RWPE2 (cell line): ENCODE data around the gene TCFL5.

ENCODE experiments used
- ATAC-seq: fragments of 200-7000 bp; cut with Tn5 transposase; 3 replicates; pipeline ENCODE4 v1.9.1; 2021; ENCODE audit warnings: low read depth
- DNase-seq: peaks from one replicate; pipeline ENCODE4 v3.0.0-alpha.2; 2020; ENCODE audit warnings: low spot score
- H3K27ac ChIP-seq: fragments of 450-650 bp; 2 replicates; pipeline ENCODE4 v1.5.1; 2017; ENCODE audit warnings: mild to moderate bottlenecking; ENCODE audit not compliant: poor library complexity, severe bottlenecking
- H3K27me3 ChIP-seq: fragments of 250-450 bp; sonication (Bioruptor Pico); 2 replicates; pipeline ENCODE4 v1.5.1; 2021; ENCODE audit warnings: mild to moderate bottlenecking, moderate library complexity; ENCODE audit not compliant: insufficient read depth, poor library complexity, severe bottlenecking
- H3K36me3 ChIP-seq: fragments of 250-450 bp; sonication (Bioruptor Pico); 2 replicates; pipeline ENCODE4 v1.5.1; 2020; ENCODE audit warnings: low read depth, mild to moderate bottlenecking, moderate library complexity
- H3K4me1 ChIP-seq: fragments of 250-450 bp; sonication (Bioruptor Pico); 2 replicates; pipeline ENCODE4 v1.5.1; 2021; ENCODE audit warnings: mild to moderate bottlenecking, moderate library complexity; ENCODE audit not compliant: insufficient read depth, poor library complexity, severe bottlenecking
- H3K4me3 ChIP-seq: fragments of 250-450 bp; sonication (Bioruptor Pico); 2 replicates; pipeline ENCODE4 v1.5.1; 2021; ENCODE audit warnings: mild to moderate bottlenecking, moderate library complexity; ENCODE audit not compliant: severe bottlenecking
- H3K9me3 ChIP-seq: fragments of 250-450 bp; sonication (Bioruptor Pico); 2 replicates; pipeline ENCODE4 v1.5.1; 2021; ENCODE audit warnings: mild to moderate bottlenecking, moderate library complexity; ENCODE audit not compliant: severe bottlenecking
- CTCF ChIP-seq: fragments of 450-650 bp; IDR thresholded peaks from one replicate; pipeline ENCODE4 v1.5.1; 2017; ENCODE audit warnings: mild to moderate bottlenecking, moderate library complexity; ENCODE audit not compliant: poor library complexity, severe bottlenecking

Gene TCFL5

GRCh38 chr20:62834967-62835730 lies 26.5 kb downstream of the TCFL5 start:
- Histone ChIP-seq H3K36me3 (no peaks in the 10 kb centered on the region), H3K9me3 (no peaks in the 10 kb centered on the region), H3K4me3 (no peak overlapping the region), H3K27ac (no peak overlapping the region), H3K27me3 (no peaks in the 10 kb centered on the region), H3K4me1 (peaks cover 22% of the 10 kb centered on the region)
- no peak for TF ChIP-seq CTCF
- ATAC-seq (no peak), DNase-seq (peak; percentile 77)

- ATAC-seq (no peak), DNase-seq (peak; percentile 84)
- H3K4me1 ChIP-seq: peaks cover 20% of the 10 kb centered on the region
- H3K4me3 ChIP-seq: no peak overlapping the region
- no peaks in the 10 kb centered on the region for H3K27me3 ChIP-seq
- H3K36me3 ChIP-seq: no peaks in the 10 kb centered on the region
- H3K9me3 ChIP-seq: no peaks in the 10 kb centered on the region
- no peak for TF ChIP-seq CTCF
- H3K27ac ChIP-seq: no peak overlapping the region
Observed at GRCh38 chr20:62832951-62833391, 28.7 kb downstream of the TCFL5 start.

- H3K4me1 ChIP-seq: peaks cover 17% of the 10 kb centered on the region
- ATAC-seq (peak; percentile 1; the same call in 1 of the 3 replicates), DNase-seq (peak; percentile 81)
- H3K4me3 ChIP-seq: no peak overlapping the region
- H3K9me3 ChIP-seq: no peaks in the 10 kb centered on the region
- TF ChIP-seq CTCF: no peak
- H3K27me3 ChIP-seq: no peaks in the 10 kb centered on the region
- H3K36me3 ChIP-seq: no peaks in the 10 kb centered on the region
- no peak overlapping the region for H3K27ac ChIP-seq
Observed at GRCh38 chr20:62832212-62832922, 29.3 kb downstream of the TCFL5 start.

- no peak overlapping the region for H3K4me3 ChIP-seq
- peaks cover 17% of the 10 kb centered on the region for H3K4me1 ChIP-seq
- H3K36me3 ChIP-seq: no peaks in the 10 kb centered on the region
- DNase-seq (no peak), ATAC-seq (peak; percentile 5; the same call in 2 of the 3 replicates)
- no peak overlapping the region for H3K27ac ChIP-seq
- no peaks in the 10 kb centered on the region for H3K27me3 ChIP-seq
- TF ChIP-seq CTCF: no peak
- H3K9me3 ChIP-seq: no peaks in the 10 kb centered on the region
Observed at GRCh38 chr20:62831854-62832211, 29.8 kb downstream of the TCFL5 start.

- H3K4me3 ChIP-seq: no peak overlapping the region
- no peak for TF ChIP-seq CTCF
- no peak for DNase-seq
Observed at GRCh38 chr20:62831361-62831788, 30.2 kb downstream of the TCFL5 start.

More at GRCh38 chr20:62831361-62831788, 30.2 kb downstream of the TCFL5 start:
- Histone ChIP-seq H3K27me3 (no peaks in the 10 kb centered on the region), H3K9me3 (no peaks in the 10 kb centered on the region), H3K36me3 (no peaks in the 10 kb centered on the region), H3K27ac (no peak overlapping the region), H3K4me1 (peaks cover 17% of the 10 kb centered on the region)
- peak; percentile 30 for ATAC-seq
